Adrenal gland (tissue), 5 donors: ENCODE data around the gene ZIC4.

Source experiments
- POLR2A ChIP-seq, 2 donors: fragments of 450-650 bp; IDR thresholded peaks; one replicate each; pipeline ENCODE4 v1.6.1; 2017; ENCODE audit warnings: antibody characterized with exemption in 2 of 2, mild to moderate bottlenecking in 2 of 2, moderate library complexity in 1 of 2
- TF ChIP-seq, protein P1 (sequence below), 6 experiments: fragments of 450-650 bp in 4 of 6; fragments of 200-600 bp in 2 of 6; sonication (generic) in 1 of 6; IDR thresholded peaks; 1 replicate in 5 of 6; 2 replicates in 1 of 6; pipeline versions ENCODE4 v1.5.1 to v1.8.0; 2016 to 2021; ENCODE audit warnings: antibody characterized with exemption in 6 of 6, mild to moderate bottlenecking in 2 of 6, moderate library complexity in 1 of 6
- donor health status: DM: no; HTN: no; CAD: no.

GRCh38 chr3:147408188-147409100, 2.1 kb upstream of the ZIC4 start:
- TF ChIP-seq, protein P1, sequence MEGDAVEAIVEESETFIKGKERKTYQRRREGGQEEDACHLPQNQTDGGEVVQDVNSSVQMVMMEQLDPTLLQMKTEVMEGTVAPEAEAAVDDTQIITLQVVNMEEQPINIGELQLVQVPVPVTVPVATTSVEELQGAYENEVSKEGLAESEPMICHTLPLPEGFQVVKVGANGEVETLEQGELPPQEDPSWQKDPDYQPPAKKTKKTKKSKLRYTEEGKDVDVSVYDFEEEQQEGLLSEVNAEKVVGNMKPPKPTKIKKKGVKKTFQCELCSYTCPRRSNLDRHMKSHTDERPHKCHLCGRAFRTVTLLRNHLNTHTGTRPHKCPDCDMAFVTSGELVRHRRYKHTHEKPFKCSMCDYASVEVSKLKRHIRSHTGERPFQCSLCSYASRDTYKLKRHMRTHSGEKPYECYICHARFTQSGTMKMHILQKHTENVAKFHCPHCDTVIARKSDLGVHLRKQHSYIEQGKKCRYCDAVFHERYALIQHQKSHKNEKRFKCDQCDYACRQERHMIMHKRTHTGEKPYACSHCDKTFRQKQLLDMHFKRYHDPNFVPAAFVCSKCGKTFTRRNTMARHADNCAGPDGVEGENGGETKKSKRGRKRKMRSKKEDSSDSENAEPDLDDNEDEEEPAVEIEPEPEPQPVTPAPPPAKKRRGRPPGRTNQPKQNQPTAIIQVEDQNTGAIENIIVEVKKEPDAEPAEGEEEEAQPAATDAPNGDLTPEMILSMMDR (IDR thresholded peaks at IDR 0.05), result no peak
- no peak for TF ChIP-seq POLR2A (IDR thresholded peaks at IDR 0.05)
